NB4 (cell line): Measurements from ENCODE around the gene DLGAP3.

Source experiments
- CTCF ChIP-seq: IDR thresholded peaks from one replicate; pipeline ENCODE4 v1.5.1; 2012; ENCODE audit warnings: low read depth, low read length
- MAX ChIP-seq: IDR thresholded peaks from 2 replicates; pipeline ENCODE4 v1.6.1; 2011; ENCODE audit warnings: low read depth, low read length

- TF ChIP-seq CTCF: no peak
- TF ChIP-seq MAX: no peak
Measured at GRCh38 chr1:34977858-34978257, 48.4 kb upstream of the DLGAP3 start.
